ENCODE measurements around the gene NODAL.
A peak's percentile ranks its signal among the peaks of the same experiment; 100 is the strongest.

Gene NODAL

DNA sequence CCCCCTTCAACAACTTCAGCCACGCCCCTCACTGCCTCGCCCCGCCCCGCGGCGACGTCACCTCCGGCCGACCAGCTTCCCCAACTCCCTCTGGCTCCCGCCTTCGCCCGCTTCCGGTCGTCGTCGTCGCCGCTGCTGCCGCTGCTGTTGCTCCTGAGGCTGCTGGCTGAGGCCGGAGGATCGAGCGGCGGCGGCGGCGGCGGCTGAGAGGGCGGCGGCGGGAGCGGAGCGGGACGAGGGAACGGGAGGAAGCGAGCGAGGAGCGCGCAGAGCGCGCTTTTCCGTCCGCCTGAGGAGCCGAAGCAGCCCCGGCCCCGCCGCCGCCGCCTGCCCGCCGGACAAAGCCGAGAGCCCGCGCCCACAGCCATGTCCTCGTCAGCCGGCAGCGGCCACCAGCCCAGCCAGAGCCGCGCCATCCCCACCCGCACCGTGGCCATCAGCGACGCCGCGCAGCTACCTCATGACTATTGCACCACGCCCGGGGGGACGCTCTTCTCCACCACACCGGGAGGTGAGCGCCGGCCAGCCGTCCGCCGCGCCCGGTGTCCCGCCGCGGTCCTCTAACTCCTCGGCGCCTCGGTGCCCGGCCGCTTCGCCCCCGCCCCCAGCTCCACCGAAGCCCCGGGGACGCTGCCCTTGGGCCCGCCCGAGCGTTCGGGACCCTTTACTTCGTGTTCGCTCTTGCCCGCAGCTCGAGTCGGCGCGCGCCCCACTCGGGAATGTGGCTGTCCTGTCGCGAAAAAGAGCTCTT, 37.3 kb downstream of the NODAL start, which contains the start of gene EIF4EBP2:
Gene EIF4EBP2, plus strand, starts transcription at position 110 of the 751 bp plus-strand sequence. Its CDS starts 257 bp downstream, at position 367.
- TF ChIP-seq POLR2A (IDR thresholded peaks at IDR 0.05; ENCODE audit: low read depth, low read length) = peak; percentile 94
- peak; percentile 89 for FAIRE-seq
- DNase-seq (ENCODE audit: insufficient read length, low spot score) = peak; percentile 97

DNA sequence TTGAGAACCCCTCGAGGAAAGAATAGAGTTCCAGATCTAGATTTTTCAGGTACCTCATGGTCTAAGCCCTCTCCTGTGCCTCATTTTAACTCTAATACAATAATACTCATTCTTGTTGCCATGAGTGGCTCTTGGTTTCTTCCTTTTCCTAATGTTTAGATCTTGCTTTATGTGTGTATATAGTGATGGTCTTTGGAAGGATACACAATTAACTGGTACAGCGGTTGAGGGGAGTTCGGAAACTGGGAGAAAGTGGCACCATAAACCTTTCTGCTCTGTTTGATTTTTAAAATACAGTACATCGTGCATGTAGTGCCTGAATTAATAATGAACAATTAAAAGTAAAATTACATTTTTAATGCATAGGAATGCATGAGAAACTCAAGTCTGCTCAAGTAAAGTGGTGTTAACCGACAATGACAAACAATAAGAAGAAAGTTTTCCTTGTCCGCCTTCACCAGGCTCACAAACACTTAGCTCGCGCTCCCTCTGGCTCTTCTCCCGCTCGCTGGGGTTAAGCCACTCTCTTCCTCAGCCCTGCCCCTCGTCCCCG, 37.9 kb downstream of the NODAL start:
- TF ChIP-seq POLR2A (IDR thresholded peaks at IDR 0.05; ENCODE audit: low read depth, low read length) = no peak
- FAIRE-seq (no peak), DNase-seq (ENCODE audit: insufficient read length, low spot score) (no peak)

DNA sequence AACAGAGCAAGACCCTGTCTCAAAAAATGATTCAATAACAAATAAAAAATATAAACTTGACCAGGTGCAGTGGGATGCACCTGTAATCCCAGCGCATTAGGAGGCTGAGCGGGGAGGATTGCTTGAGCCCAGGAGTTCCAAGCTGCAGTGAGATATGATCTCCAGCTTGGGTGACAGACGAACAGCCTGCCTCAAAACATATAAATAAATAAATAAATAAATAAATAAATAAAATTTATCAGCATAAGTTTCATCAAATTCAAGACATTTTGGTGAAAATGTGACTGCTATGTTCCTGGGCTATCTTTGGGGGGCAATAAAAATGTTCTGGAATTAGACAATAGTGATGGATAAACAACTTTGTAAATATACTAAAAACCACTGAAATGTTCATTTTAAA, 42.3 kb downstream of the NODAL start:
- TF ChIP-seq POLR2A (IDR thresholded peaks at IDR 0.05; ENCODE audit: low read depth, low read length) = no peak
- DNase-seq (ENCODE audit: insufficient read length, low spot score) = no peak
- FAIRE-seq = no peak

DNA sequence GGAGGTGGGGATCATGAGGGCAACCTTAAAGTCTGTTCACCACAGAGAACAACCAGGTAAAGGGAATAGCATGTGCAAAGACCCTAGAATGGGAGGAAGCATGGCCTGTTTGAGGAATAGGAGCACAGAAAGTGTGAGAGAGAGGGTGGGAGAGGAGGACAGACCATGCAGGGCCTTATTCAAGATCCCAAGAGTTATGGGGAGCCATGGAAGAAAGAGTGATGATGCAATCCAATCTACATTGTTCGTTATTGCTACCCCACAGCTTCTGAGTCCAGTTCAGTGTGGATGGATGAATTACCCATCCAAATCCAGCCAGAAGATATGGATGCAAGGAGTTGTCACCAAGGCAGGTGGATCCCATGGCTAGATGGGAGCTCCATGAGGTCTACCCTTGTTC, 45.3 kb downstream of the NODAL start:
- DNase-seq (ENCODE audit: insufficient read length, low spot score) = no peak
- no peak for TF ChIP-seq POLR2A (IDR thresholded peaks at IDR 0.05; ENCODE audit: low read depth, low read length)
- no peak for FAIRE-seq

DNA sequence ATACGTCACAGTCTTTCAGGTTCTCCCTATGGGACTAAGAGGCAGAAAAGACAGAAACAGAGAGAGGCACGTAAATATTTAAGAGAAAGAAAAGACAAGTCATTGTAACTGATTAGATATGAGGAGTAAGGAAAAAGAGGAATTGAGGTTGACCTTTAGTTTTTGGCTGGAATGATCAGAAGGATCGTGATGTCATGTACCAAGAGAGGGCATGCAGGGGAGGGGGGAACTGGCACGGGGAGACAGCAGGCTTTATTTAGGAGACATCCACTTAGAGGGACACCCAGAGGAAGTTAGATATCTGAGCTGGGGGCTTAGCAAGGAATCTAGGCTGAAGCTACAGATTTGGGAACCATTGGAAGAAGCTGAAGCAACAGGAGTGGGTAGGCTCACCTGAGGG, 49.8 kb downstream of the NODAL start:
- no peak for TF ChIP-seq POLR2A (IDR thresholded peaks at IDR 0.05; ENCODE audit: low read depth, low read length)
- FAIRE-seq (no peak), DNase-seq (ENCODE audit: insufficient read length, low spot score) (no peak)

Data from H54 (cell line).